HG03025 (cell line): ENCODE measurements around the gene SYPL1.
A peak's percentile ranks its signal among the peaks of the same experiment; 100 is the strongest.

Experiments
- ATAC-seq: cut with Tn5 transposase; IDR thresholded peaks from one replicate; pipeline ENCODE4 v1.9.1; 2021; ENCODE audit warnings: mild to moderate bottlenecking, moderate library complexity; ENCODE audit not compliant: unreplicated experiment, low FRiP score

The SYPL1 gene

DNA sequence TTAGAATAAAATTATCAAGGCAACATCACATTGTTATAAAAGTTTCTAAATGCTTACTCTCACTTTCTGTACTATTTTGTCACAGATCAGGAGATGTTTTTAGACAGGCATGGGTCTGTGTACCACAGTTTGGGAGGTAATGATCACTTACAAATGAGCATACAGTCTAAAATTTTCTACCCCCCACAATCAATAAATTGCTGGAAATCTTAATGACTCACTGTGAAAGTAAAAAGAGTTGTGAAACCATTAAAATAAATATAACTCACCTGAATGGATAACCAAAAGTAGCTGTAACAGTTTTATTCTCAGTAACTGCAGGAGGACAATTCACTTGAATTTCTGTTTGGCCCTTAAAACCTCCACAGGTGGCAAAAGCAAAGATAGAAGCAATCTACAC, 13.2 kb downstream of the SYPL1 start:
- no peak for ATAC-seq

DNA sequence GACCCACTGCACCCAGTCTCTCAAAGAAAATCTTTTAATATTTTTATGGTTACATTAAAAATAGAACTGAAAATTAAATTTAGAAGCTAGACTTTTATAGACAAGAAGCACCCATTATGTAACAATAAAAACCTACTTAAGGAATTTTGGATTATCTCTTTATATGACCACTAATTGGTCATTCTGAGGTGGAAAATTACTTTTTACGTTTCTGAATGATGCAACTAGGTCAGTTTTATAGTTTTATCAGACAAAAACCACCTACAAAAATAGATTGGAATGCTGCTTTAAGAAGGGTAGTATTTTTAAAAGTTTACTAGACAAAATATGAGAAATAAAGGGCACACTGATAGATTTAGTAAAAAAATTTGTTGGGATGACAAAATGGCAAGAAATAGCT, 16.5 kb downstream of the SYPL1 start:
- ATAC-seq, result no peak

GRCh38 chr7:106094780-106095179, 17.3 kb downstream of the SYPL1 start:
- ATAC-seq, result no peak

GRCh38 chr7:106092204-106092603, 19.9 kb downstream of the SYPL1 start:
- ATAC-seq, result no peak

- ATAC-seq, result peak; percentile 75
Observed at GRCh38 chr7:106089647-106090046, 22.5 kb downstream of the SYPL1 start.

DNA sequence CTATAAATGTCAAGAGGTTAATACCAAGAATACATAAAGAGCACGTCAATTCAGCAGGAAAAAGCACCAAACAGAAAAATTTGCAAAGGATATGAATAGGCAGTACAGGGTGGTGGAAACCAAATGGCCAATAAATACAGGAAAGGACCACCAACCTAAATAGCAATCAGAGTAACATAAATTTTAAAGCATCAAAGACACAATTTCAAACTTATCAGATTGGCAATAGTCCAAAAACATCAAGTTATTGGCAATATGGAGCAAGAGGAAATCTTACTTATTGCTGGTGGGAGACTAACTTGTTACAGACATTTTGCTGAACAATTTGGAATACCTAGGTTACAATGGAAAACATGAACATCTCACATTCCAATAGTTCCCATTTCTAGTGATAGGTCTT, 24.1 kb downstream of the SYPL1 start:
- no peak for ATAC-seq

DNA sequence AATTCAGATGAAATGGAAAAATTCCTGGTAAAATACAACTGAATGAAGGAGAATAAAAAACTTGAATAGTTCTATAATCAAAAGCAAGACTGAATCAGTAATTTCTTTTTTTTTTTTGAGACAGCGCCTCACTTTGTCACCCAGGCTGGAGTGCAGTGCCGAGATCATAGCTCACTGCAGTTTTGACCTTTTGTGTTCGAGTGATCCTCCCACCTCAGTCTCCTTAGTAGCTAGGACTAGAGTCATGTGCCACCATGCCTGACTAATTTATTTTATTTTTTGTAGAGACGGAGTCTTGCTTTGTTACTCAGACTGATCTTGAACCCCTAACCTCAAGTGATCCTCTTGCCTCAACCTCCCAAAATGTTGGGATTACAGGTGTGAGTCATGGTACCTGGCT, 26.1 kb downstream of the SYPL1 start:
- ATAC-seq, result no peak

GRCh38 chr7:106085015-106085414, 27.1 kb downstream of the SYPL1 start:
- ATAC-seq, result no peak

DNA sequence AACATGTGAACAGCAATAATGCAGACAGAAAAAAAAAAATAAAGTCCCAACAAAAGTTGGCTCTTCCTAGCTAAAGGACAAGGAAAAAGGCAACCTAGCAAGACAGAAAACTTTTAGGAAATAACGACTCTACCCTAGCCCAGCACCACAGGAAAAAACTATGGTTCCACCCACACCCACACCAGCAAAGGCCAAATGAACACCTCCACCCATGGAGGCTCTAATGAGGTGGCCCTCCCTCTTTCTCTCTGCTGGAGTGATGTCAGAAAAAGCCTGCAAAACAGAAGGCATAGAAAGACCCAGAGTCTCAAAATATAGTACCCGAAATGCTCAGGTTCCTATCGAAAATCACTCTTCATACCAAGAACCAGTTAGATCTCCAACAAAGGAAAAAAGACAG, 28.4 kb downstream of the SYPL1 start:
- no peak for ATAC-seq

GRCh38 chr7:106082087-106082854, 29.8 kb downstream of the SYPL1 start:
- ATAC-seq, result no peak

GRCh38 chr7:106080300-106080987, 31.7 kb downstream of the SYPL1 start:
- no peak for ATAC-seq

DNA sequence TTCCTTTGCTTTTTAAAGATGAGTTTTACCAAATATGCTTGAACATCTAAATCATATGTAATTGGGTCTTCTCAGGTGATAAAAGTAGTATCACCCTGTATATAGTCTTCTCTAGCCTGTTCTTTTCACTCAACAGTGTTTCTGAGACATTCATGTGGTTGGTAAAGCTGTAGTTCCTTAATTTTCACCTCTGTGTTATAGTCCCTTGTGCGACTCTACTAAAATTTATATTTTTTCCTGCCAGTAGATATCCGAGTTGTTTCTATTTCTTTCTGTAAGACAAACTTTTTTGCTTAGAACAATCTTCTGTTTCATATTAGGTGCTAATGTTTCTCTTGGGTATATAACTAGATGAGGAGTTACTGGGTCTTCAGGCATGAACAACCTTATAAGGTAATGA, 35.6 kb downstream of the SYPL1 start:
- ATAC-seq, result no peak

- ATAC-seq, result no peak
Observed at GRCh38 chr7:106075937-106076336, 36.2 kb downstream of the SYPL1 start.

DNA sequence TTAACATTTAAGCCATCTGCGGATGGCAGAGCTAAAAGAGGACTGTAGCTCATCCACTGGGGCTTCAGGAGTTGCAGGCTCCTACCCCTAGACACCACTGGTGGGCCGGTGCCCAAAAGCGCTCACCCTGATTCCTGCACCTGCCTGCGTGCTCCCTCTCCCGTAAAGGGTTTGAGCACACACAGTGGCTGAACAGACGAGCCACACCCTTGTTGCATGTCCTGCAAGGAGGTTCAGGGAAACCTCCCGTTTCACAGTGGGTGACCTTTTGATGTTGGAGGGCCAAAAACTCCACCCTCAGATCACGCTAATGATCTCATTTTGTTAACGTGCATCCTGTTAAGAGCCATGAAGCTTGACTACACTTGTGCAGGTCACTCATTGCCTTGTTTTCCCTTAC, 37.9 kb downstream of the SYPL1 start:
- ATAC-seq, result no peak

DNA sequence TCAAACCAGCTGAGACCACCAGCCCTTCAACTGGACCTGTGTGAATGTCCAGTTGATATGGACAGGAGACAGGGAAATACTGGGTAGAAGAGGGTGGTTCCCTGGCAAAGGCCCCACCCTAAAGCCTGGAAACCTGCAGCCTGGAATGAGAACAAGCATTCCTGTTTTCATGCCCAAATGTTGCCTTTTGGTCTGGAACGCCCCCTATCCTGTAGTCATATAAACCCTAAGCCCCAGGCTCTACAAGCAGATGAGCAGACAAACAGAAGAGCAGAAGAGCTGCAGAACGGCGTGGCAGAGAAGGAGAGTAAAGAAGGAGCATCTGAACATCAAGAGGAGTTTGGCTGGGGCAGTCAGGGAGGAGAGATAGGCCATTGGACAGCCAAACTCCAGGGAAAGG, 38.4 kb downstream of the SYPL1 start:
- ATAC-seq, result no peak

- ATAC-seq, result no peak
Observed at GRCh38 chr7:106072715-106073091, 39.4 kb downstream of the SYPL1 start.

DNA sequence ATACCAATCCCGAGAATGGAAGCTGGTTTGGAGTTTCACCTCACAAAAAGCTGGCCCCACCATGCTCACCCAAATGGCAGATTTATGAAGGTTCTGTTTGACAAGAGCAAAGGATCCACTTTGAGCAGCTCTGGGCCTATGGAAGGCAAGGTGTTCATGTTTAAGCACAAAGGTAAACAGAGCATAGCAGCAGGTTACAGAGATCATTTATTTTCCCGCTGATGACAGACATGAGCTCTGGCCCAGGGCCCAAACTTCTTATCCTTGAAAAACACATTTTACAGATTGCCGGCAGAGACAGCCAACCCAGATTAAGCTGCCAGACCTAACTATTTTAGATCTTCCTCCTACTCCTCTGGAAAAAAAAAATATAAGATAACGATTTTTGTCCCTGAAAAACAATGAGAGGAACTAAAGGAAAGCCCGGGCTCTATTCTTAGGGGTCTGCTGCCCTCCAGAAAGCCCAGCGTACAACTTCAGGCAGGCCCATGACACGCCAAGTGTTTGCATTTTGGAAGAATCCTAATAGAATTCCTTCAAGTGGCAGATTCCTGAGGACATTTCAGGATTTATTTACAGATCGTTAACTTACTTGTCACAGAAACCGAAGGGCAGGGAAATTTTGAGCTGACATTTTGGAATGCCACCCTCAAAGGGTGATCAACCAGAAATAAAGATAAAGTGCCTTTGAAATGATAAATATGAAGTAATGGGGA, 40.0 kb downstream of the SYPL1 start:
- ATAC-seq, result no peak

DNA sequence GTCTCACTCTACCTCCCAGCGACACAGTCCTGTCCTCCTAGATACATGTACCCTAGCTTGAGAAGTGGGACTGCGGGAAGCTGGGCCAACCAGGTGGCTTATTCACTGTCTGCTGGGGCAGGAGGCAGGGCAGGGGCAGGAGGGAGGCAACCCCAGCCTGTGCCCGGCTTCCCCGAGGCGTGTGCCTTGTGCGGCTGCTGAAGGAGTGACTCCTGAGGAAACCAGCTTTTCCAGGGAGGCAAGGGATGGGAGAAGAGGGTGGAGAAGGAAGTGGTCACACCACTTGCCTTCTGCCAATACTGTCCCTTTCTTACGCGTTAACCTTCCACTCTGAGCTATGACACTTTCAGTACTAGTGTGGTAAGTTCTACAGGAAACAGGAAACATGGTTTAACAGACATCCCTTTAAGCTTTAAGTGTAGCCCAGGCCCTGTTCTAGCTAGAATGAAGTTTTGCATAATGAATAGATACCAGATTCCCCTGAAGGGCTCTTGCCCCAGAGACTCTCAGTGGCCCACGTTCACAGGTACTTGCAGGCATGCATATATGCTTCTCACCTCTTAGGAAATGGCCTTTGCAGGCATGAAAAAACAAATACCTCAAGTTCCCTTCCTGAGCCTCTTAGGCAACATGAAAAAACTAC, 40.6 kb downstream of the SYPL1 start:
- ATAC-seq, result peak; percentile 96

GRCh38 chr7:106070567-106071254, 41.4 kb downstream of the SYPL1 start:
- ATAC-seq, result no peak

DNA sequence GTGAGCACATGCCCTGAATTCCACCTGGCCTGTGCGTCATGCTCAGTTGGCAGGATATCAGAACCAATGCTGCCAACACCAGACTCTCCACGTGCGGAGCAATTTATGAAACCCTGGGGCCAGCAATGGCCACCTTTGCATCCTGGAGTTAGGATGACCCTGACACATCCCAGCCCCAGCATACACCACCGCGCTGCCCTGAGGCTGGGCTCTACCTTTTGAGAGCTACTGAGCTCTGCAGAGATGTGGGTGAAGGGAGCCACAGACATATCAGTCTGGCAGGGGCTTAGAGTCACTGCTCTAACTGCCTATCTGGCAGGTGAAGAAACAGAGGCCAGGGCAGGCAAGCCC, 41.9 kb downstream of the SYPL1 start:
- ATAC-seq, result no peak
